GM12865 (cell line): ENCODE results near the gene COIL.

ENCODE experiments used
- DNase-seq: peaks from one replicate; pipeline ENCODE4 v3.0.0; 2010; ENCODE audit warnings: low read depth
- H3K4me3 ChIP-seq: 2 replicates; pipeline ENCODE4 v1.5.1; 2011; ENCODE audit warnings: mild to moderate bottlenecking, low read depth, low read length, control low read depth
- CTCF ChIP-seq: IDR thresholded peaks from 2 replicates; pipeline ENCODE4 v1.5.1; 2011; ENCODE audit warnings: low read length, control low read depth, low read depth, inconsistent platforms; ENCODE audit not compliant: insufficient read depth; ENCODE audit errors: missing control alignments

COIL gene

GRCh38 chr17:56909742-56910508 lies 50.9 kb downstream of the COIL start:
- no peak for DNase-seq
- peak overlapping the region; percentile 80 for H3K4me3 ChIP-seq
- no peak for TF ChIP-seq CTCF

DNA sequence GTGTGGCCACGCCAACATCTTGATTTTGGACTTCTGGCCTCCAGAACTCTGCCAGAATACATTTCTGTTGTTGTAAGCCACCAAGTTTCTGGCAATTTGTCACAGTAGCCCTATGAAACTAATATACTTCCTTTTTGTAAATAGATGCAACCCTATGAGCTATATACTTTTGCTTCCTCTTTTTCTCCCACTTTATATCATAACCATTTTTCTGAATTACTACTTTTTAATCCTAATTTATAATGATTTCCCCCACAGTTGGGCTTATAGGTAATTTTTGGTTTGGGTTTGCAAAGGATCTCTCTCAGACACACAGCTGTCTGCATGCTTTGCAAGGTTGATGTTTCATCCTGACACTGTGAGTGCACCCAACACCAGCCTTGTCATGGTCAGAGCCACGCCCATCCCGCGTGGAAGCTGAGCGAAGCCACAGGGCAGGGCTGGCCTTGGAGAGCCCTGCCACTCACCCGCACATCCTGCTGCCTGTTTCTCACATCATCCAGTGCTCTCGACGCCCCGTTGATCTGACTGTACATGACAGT lies 52.8 kb downstream of the COIL start:
- TF ChIP-seq CTCF, result no peak
- DNase-seq, result peak; percentile 87
- H3K4me3 ChIP-seq, result no peak overlapping the region

DNA sequence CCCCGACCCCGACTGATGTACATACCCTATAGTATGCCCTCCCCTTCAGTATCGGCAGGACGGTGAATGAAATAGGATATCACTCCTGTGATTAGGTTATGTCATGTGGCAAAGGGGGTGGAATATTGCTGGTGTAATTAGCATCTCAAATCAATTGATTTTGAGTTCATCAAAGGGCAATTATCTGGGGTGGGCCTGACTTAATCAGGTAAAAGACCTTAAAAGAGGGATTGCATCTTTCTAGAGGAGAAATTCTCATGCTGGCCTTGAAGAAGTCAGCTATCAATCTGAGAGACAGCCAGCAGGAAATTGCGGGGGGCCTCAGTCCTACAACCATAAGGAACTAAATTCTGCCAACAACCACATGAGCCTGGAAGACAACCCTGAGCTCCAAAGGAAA lies 57.3 kb downstream of the COIL start:
- H3K4me3 ChIP-seq, result no peak overlapping the region
- TF ChIP-seq CTCF, result no peak
- no peak for DNase-seq

GRCh38 chr17:56902348-56902747 lies 58.5 kb downstream of the COIL start:
- no peak for TF ChIP-seq CTCF
- DNase-seq, result no peak
- H3K4me3 ChIP-seq, result no peak overlapping the region

- no peak for TF ChIP-seq CTCF
- no peak for DNase-seq
- H3K4me3 ChIP-seq, result no peak overlapping the region
Measured at GRCh38 chr17:56899403-56899802, 61.4 kb downstream of the COIL start.

- TF ChIP-seq CTCF, result no peak
- no peak overlapping the region for H3K4me3 ChIP-seq
- no peak for DNase-seq
Measured at GRCh38 chr17:56898874-56899273, 62.0 kb downstream of the COIL start.
